HepG2 (cell line): ENCODE results near the gene BBOF1. TPM values are rescaled to one million over a fixed set of nuclear protein-coding genes. Genes with fewer than 3 reads are reported as not detected.

Source experiments
- CC2D1A ChIP-seq: sonication (generic); formaldehyde crosslinking; IDR thresholded peaks from 2 replicates; pipeline ENCODE4 v1.8.1; 2023; ENCODE audit warnings: mild to moderate bottlenecking, missing genetic modification reagents
- DRAP1 ChIP-seq: IDR thresholded peaks from 2 replicates; pipeline ENCODE4 v1.6.1; 2016; ENCODE audit warnings: missing genetic modification reagents, missing compliant biosample characterization
- FOXA3 ChIP-seq: IDR thresholded peaks from 2 replicates; pipeline ENCODE4 v1.6.1; 2016; ENCODE audit warnings: missing genetic modification reagents, missing compliant biosample characterization
- HNF1A ChIP-seq, 2 experiments: sonication (generic) in 1 of 2; formaldehyde crosslinking in 1 of 2; IDR thresholded peaks; 2 replicates each; pipeline versions ENCODE4 v1.4.0 to v1.6.1; 2016 to 2020; ENCODE audit warnings: borderline replicate concordance in 1 of 2, low read depth in 1 of 2, mild to moderate bottlenecking in 1 of 2, missing genetic modification reagents in 1 of 2
- HNF4A ChIP-seq: sonication (generic); formaldehyde crosslinking; IDR thresholded peaks from 2 replicates; pipeline ENCODE4 v1.4.0; 2020; ENCODE audit warnings: missing genetic modification reagents
- KLF16 ChIP-seq, 2 experiments: sonication (generic) in 1 of 2; formaldehyde crosslinking in 1 of 2; IDR thresholded peaks; 2 replicates each; pipeline versions ENCODE4 v1.6.1 to v1.8.0; 2016 to 2023; ENCODE audit warnings: missing genetic modification reagents in 2 of 2, missing compliant biosample characterization in 1 of 2
- NFYB ChIP-seq: sonication (generic); formaldehyde crosslinking; IDR thresholded peaks from 2 replicates; pipeline ENCODE4 v1.4.0; 2020; ENCODE audit warnings: missing genetic modification reagents
- NFYC ChIP-seq: IDR thresholded peaks from 2 replicates; pipeline ENCODE4 v1.6.1; 2016; ENCODE audit warnings: missing genetic modification reagents, missing compliant biosample characterization
- ONECUT2 ChIP-seq: sonication (generic); formaldehyde crosslinking; IDR thresholded peaks from 2 replicates; pipeline ENCODE4 v1.4.0; 2020; ENCODE audit warnings: missing genetic modification reagents
- PHF5A ChIP-seq: IDR thresholded peaks from one replicate; pipeline ENCODE4 v1.6.1; 2018; ENCODE audit warnings: low read depth, missing genetic modification reagents; ENCODE audit not compliant: unreplicated experiment
- ZFP90 ChIP-seq: sonication (generic); formaldehyde crosslinking; IDR thresholded peaks from 2 replicates; pipeline ENCODE4 v1.8.0; 2022; ENCODE audit warnings: missing genetic modification reagents, mild to moderate bottlenecking, inconsistent platforms, borderline replicate concordance
- ZFYVE20 ChIP-seq: sonication (generic); formaldehyde crosslinking; IDR thresholded peaks from 2 replicates; pipeline ENCODE4 v1.8.0; 2023; ENCODE audit warnings: low read depth, mild to moderate bottlenecking, moderate library complexity, missing genetic modification reagents, borderline replicate concordance
- ZMYM4 ChIP-seq: sonication (generic); formaldehyde crosslinking; IDR thresholded peaks from 2 replicates; pipeline ENCODE4 v1.8.1; 2023; ENCODE audit warnings: mild to moderate bottlenecking, missing genetic modification reagents
- ZNF256 ChIP-seq: sonication (generic); formaldehyde crosslinking; conservative IDR thresholded peaks from 2 replicates; pipeline ENCODE4 v1.4.0; 2020; ENCODE audit warnings: missing genetic modification reagents
- ZNF597 ChIP-seq: sonication (generic); formaldehyde crosslinking; IDR thresholded peaks from 2 replicates; pipeline ENCODE4 v1.5.0; 2020; ENCODE audit warnings: missing genetic modification reagents
- ZNF639 ChIP-seq: conservative IDR thresholded peaks from 2 replicates; pipeline ENCODE4 v1.6.1; 2018; ENCODE audit warnings: missing genetic modification reagents
- ZNF710 ChIP-seq: sonication (generic); formaldehyde crosslinking; IDR thresholded peaks from 2 replicates; pipeline ENCODE4 v1.5.0; 2020; ENCODE audit warnings: mild to moderate bottlenecking, missing genetic modification reagents, borderline replicate concordance
- ZNF772 ChIP-seq: sonication (generic); formaldehyde crosslinking; IDR thresholded peaks from 2 replicates; pipeline ENCODE4 v1.5.0; 2020; ENCODE audit warnings: mild to moderate bottlenecking, missing genetic modification reagents
- ZSCAN21 ChIP-seq: sonication (generic); formaldehyde crosslinking; IDR thresholded peaks from 2 replicates; pipeline ENCODE4 v1.8.0; 2022; ENCODE audit warnings: mild to moderate bottlenecking, missing genetic modification reagents, moderate library complexity, borderline replicate concordance
- polyA plus RNA-seq, 8 experiments: library from polyadenylated mRNA; depleted of rRNA in 3 of 8; stranded (reverse) in 7 of 8; unstranded in 1 of 8; fragments of >200 nt; fragmentation: Illumina TruSeq in 4 of 8; extraction: Trizol in 4 of 8; gene quantifications; 2 replicates each; pipeline versions ENCODE4 v1.2.1 to v1.2.3, GENCODE V29; 2011 to 2016; ENCODE audit warnings: low read depth in 4 of 8, missing spikeins in 1 of 8, mixed read lengths in 1 of 8; ENCODE audit not compliant: insufficient read depth in 1 of 8
- total RNA-seq, 5 experiments: library from RNA; depleted of rRNA; stranded (reverse); fragments of >200 nt; fragmentation: Illumina TruSeq; extraction: Trizol; gene quantifications; 2 replicates each; pipeline ENCODE4 v1.2.3, GENCODE V29; 2016; ENCODE audit warnings: low read depth in 1 of 5

Gene BBOF1
- total and polyA plus RNA-seq, 2 of the 13 experiments (the other 11 are each of a cell fraction or from before 2014, with no cell fraction given) = 1.6 to 2.3 TPM

GRCh38 chr14:73997108-73997943 is 21.8 kb upstream of the BBOF1 start (continued):
- TF ChIP-seq FOXA3 (CRISPR knock-in tag) (0 out of 2 replicates have a peak, but pooled peaks have one; percentile 29), ZNF772 (CRISPR knock-in tag) (0 out of 2 replicates have a peak, but pooled peaks have one; percentile 26), NFYC (CRISPR knock-in tag) (no peak), DRAP1 (CRISPR knock-in tag) (peak; percentile 95), ZMYM4 (peak; percentile 8), ZSCAN21 (CRISPR knock-in tag) (no peak), HNF4A (CRISPR knock-in tag) (peak; percentile 57; the same call in 1 of the 2 replicates), KLF16 (CRISPR knock-in tag; IDR thresholded peaks at IDR 0.05) (peak in 1 of 2 experiments; percentile 27; a peak in 1 of 4 replicates), ZFYVE20 (no peak), ZNF597 (CRISPR knock-in tag) (no peak), ZNF256 (CRISPR knock-in tag) (no peak), ZNF639 (CRISPR knock-in tag) (no peak), PHF5A (CRISPR knock-in tag) (peak; percentile 34), ZNF710 (CRISPR knock-in tag) (peak; percentile 30; the same call in 1 of the 2 replicates), CC2D1A (CRISPR knock-in tag) (0 out of 2 replicates have a peak, but pooled peaks have one; percentile 72), HNF1A (IDR thresholded peaks at IDR 0.05; ENCODE audit: low read depth) (peak; percentile 91), HNF1A (CRISPR knock-in tag; IDR thresholded peaks at IDR 0.05; ENCODE audit: borderline replicate concordance) (peak; percentile 79; the same call in 1 of the 2 replicates), ONECUT2 (CRISPR knock-in tag) (peak; percentile 86), ZFP90 (CRISPR knock-in tag) (no peak), NFYB (CRISPR knock-in tag) (no peak)
